A673 (cell line): ENCODE measurements around the gene NLRX1.

Experiments used
- CTCF ChIP-seq: fragments of 300-800, 200-600 bp; sonication (generic); conservative IDR thresholded peaks from 2 replicates; pipeline ENCODE4 v1.5.1; 2017; ENCODE audit warnings: low read depth, mild to moderate bottlenecking, antibody characterized with exemption, low read length, moderate library complexity, mixed read lengths
- EZH2 ChIP-seq: fragments of 200-600 bp; sonication (generic); IDR thresholded peaks from 2 replicates; pipeline ENCODE4 v1.6.1; 2017; ENCODE audit warnings: borderline replicate concordance, low read depth, mild to moderate bottlenecking, mixed read lengths, antibody characterized with exemption, low read length; ENCODE audit not compliant: poor library complexity, severe bottlenecking

DNA sequence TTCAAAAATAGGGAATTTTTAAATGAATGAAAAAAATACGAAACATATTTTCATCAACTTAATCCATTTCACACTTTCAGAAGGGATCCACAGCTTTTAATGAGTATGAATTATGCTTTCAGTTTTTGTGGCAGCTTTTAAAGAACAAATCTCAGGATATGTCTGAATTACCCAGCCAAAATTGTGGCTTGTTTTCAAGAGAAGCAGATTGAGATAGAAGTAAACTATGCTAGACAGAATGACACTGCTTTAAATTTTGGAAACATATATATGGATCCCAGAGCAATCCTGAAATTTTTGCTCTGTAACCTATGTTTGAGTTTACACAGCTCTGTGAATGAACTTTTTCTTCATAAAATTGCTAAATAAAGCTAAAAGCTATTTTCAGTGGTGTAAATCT lies 49.6 kb upstream of the NLRX1 start:
- TF ChIP-seq CTCF (no peak), EZH2 (no peak)
